ENCODE results near the gene ACMSD. TPM values are rescaled to one million over a fixed set of nuclear protein-coding genes. Genes with fewer than 3 reads are reported as not detected.

The ACMSD gene
- total and polyA plus RNA-seq, 9 of the 15 experiments (the other 6 are each of a cell fraction or from before 2014, with no cell fraction given) = not detected

GRCh38 chr2:134933732-134934131 is 95.3 kb downstream of the ACMSD start:
- intact Hi-C loops (cut with micrococcal nuclease) (no loop called here), in situ Hi-C loops (cut with MboI) (no loop called here)
- no peaks in the 10 kb centered on the region for H3K27me3 ChIP-seq (ENCODE audit: control insufficient read depth in 2 of 2, insufficient read depth in 2 of 2, low read length in 2 of 2)
- peaks cover 3% of the 10 kb centered on the region; the same call in 1 of the 2 replicates for H4K20me1 ChIP-seq (replicated peaks; ENCODE audit: control insufficient read depth, insufficient read depth, low read length)
- H3K4me3 ChIP-seq = no peak overlapping the region
- H3K79me2 ChIP-seq (ENCODE audit: control insufficient read depth, insufficient read depth, low read length) = peaks cover 94% of the 10 kb centered on the region
- H3K36me3 ChIP-seq (ENCODE audit: control insufficient read depth, insufficient read depth, low read length) = peaks cover 73% of the 10 kb centered on the region
- ATAC-seq (no peak), DNase-seq (ENCODE audit: extremely low read depth in 1 of 4, low spot score in 3 of 4) (no peak), FAIRE-seq (no peak)
- 95% methylated on average over 1 of the region's 1 CpG for WGBS (ENCODE audit: insufficient coverage, low coverage, missing lambda C conversion rate)
- no peak overlapping the region for H3K9ac ChIP-seq (ENCODE audit: insufficient read depth in 1 of 2, low read depth in 2 of 2, low read length in 2 of 2)
- H2AFZ ChIP-seq (ENCODE audit: low read depth, low read length) = no peak overlapping the region
- no TSS peak for BruUV-seq (replicated peaks)
- TF ChIP-seq RBM25 (IDR thresholded peaks at IDR 0.05; ENCODE audit: low read depth, low read length, severe bottlenecking) (peak; percentile 94), ZNF57 (CRISPR knock-in tag; IDR thresholded peaks at IDR 0.05) (no peak)
- H3K27ac ChIP-seq (ENCODE audit: extremely low read depth, low read depth, low read length) = no peak overlapping the region
- H3K4me1 ChIP-seq (replicated peaks in 1 of 2; ENCODE audit: control insufficient read depth in 2 of 2, insufficient read depth in 2 of 2, low read length in 2 of 2) = 0 out of 5 replicates have a peak, but pooled peaks cover 0 to 4% of the 10 kb centered on the region in 2 experiments
- no peaks in the 10 kb centered on the region for H3K9me1 ChIP-seq (ENCODE audit: control insufficient read depth, insufficient read depth, low read length)
- H3K4me2 ChIP-seq (ENCODE audit: insufficient read depth, low read length) = no peak overlapping the region
- ChIA-PET CTCF (ENCODE audit: low intra/inter-chr PET ratio) (no interaction called here), POLR2A (interaction anchor here (1.6 kb wide), 1 partner anchor 16 kb away, joined by 6 read pairs; the partner anchor contains the start of gene CCNT2)
- H3K9me3 ChIP-seq (replicated peaks; ENCODE audit: control insufficient read depth, insufficient read depth, low read depth, low read length) = no peaks in the 10 kb centered on the region

DNA sequence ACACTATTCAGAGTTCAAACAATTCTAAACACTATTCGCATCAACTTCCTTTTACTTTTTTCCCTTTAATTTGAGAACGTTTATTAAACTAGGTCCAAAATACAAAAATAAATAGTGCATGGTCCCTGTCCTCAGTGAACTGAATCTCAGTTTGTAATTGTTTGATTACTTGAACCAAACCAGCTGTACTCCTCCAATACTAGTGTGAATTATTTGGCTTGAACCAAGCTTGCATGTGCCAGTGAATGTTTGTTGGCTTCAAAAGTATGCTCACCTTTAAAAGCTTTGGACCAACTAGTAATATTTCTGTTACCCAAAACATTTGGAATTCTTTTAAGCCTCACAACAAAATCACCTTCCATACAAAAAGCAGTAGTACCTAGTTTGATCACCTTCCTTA is 95.7 kb downstream of the ACMSD start:
- no peaks in the 10 kb centered on the region for H3K9me3 ChIP-seq (replicated peaks; ENCODE audit: control insufficient read depth, insufficient read depth, low read depth, low read length)
- no peak overlapping the region for H3K4me3 ChIP-seq
- CTCF ChIA-PET (ENCODE audit: low intra/inter-chr PET ratio) = no interaction called here
- in situ Hi-C loops (cut with MboI) (no loop called here), intact Hi-C loops (cut with micrococcal nuclease) (no loop called here)
- TF ChIP-seq CCAR2 (IDR thresholded peaks at IDR 0.05; ENCODE audit: low read depth, low read length) = no peak
- TF ChIP-seq ZNF77 (CRISPR knock-in tag; IDR thresholded peaks at IDR 0.05) = no peak
- no peak for TF ChIP-seq SNAPC5 (CRISPR knock-in tag; IDR thresholded peaks at IDR 0.05)
- TF ChIP-seq CHD1 (IDR thresholded peaks at IDR 0.05; ENCODE audit: low read length) = no peak
- TF ChIP-seq, protein P1, sequence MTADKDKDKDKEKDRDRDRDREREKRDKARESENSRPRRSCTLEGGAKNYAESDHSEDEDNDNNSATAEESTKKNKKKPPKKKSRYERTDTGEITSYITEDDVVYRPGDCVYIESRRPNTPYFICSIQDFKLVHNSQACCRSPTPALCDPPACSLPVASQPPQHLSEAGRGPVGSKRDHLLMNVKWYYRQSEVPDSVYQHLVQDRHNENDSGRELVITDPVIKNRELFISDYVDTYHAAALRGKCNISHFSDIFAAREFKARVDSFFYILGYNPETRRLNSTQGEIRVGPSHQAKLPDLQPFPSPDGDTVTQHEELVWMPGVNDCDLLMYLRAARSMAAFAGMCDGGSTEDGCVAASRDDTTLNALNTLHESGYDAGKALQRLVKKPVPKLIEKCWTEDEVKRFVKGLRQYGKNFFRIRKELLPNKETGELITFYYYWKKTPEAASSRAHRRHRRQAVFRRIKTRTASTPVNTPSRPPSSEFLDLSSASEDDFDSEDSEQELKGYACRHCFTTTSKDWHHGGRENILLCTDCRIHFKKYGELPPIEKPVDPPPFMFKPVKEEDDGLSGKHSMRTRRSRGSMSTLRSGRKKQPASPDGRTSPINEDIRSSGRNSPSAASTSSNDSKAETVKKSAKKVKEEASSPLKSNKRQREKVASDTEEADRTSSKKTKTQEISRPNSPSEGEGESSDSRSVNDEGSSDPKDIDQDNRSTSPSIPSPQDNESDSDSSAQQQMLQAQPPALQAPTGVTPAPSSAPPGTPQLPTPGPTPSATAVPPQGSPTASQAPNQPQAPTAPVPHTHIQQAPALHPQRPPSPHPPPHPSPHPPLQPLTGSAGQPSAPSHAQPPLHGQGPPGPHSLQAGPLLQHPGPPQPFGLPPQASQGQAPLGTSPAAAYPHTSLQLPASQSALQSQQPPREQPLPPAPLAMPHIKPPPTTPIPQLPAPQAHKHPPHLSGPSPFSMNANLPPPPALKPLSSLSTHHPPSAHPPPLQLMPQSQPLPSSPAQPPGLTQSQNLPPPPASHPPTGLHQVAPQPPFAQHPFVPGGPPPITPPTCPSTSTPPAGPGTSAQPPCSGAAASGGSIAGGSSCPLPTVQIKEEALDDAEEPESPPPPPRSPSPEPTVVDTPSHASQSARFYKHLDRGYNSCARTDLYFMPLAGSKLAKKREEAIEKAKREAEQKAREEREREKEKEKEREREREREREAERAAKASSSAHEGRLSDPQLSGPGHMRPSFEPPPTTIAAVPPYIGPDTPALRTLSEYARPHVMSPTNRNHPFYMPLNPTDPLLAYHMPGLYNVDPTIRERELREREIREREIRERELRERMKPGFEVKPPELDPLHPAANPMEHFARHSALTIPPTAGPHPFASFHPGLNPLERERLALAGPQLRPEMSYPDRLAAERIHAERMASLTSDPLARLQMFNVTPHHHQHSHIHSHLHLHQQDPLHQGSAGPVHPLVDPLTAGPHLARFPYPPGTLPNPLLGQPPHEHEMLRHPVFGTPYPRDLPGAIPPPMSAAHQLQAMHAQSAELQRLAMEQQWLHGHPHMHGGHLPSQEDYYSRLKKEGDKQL (CRISPR knock-in tag; IDR thresholded peaks at IDR 0.05; ENCODE audit: borderline replicate concordance) = no peak
- no peak for TF ChIP-seq MBD2 (IDR thresholded peaks at IDR 0.05; ENCODE audit: borderline replicate concordance, low read depth)
- no peak overlapping the region for H3K27ac ChIP-seq (ENCODE audit: extremely low read depth, low read depth, low read length)
- no peak overlapping the region for H2AFZ ChIP-seq (ENCODE audit: low read depth, low read length)
- peaks cover 74% of the 10 kb centered on the region for H3K36me3 ChIP-seq (ENCODE audit: control insufficient read depth, insufficient read depth, low read length)
- H3K4me1 ChIP-seq (replicated peaks in 1 of 2; ENCODE audit: control insufficient read depth in 2 of 2, insufficient read depth in 2 of 2, low read length in 2 of 2) = 0 out of 5 replicates have a peak, but pooled peaks cover 0 to 4% of the 10 kb centered on the region in 2 experiments
- FAIRE-seq (no peak), DNase-seq (ENCODE audit: extremely low read depth in 1 of 4, low spot score in 3 of 4) (no peak), ATAC-seq (no peak)
- 92% methylated on average over 2 of the region's 2 CpGs for WGBS (ENCODE audit: insufficient coverage, low coverage, missing lambda C conversion rate)
- no peaks in the 10 kb centered on the region for H3K27me3 ChIP-seq (ENCODE audit: control insufficient read depth in 2 of 2, insufficient read depth in 2 of 2, low read length in 2 of 2)
- H4K20me1 ChIP-seq (replicated peaks; ENCODE audit: control insufficient read depth, insufficient read depth, low read length) = peaks cover 3% of the 10 kb centered on the region; the same call in 1 of the 2 replicates
- H3K4me2 ChIP-seq (ENCODE audit: insufficient read depth, low read length) = no peak overlapping the region
- H3K79me2 ChIP-seq (ENCODE audit: control insufficient read depth, insufficient read depth, low read length) = peaks cover 94% of the 10 kb centered on the region
- POLR2A ChIA-PET = interaction anchor here (1.3 to 1.6 kb wide), 2 partner anchors 8 to 16 kb away, joined by 3 to 6 read pairs; partner anchors contain the start of gene CCNT2
- no peaks in the 10 kb centered on the region for H3K9me1 ChIP-seq (ENCODE audit: control insufficient read depth, insufficient read depth, low read length)
- BruUV-seq (replicated peaks) = no TSS peak
- H3K9ac ChIP-seq (ENCODE audit: insufficient read depth in 1 of 2, low read depth in 2 of 2, low read length in 2 of 2) = no peak overlapping the region
